ENCODE measurements around the gene CAMSAP1. TPM values are rescaled to one million over a fixed set of nuclear protein-coding genes. Genes with fewer than 3 reads are reported as not detected.

CAMSAP1 gene
- total and polyA plus RNA-seq, 3 donors from 2014 or later, result 44.1 to 102 (median 93.7) TPM

- H3K36me3 ChIP-seq (ENCODE audit: low read depth, missing control alignments), result no peaks in the 10 kb centered on the region
- intact Hi-C loops (cut with DNase I; ENCODE audit: low total_unique reads), result no loop called here
- no peaks in the 10 kb centered on the region for H3K27me3 ChIP-seq
- WGBS, 2 donors, result 80 to 83% methylated on average over 15 to 20 of the region's 20 CpGs
- H3K4me1 ChIP-seq, result no peaks in the 10 kb centered on the region
- H3K27ac ChIP-seq, result no peak overlapping the region
- no peak overlapping the region for H3K4me3 ChIP-seq
- TF ChIP-seq POLR2A (IDR thresholded peaks at IDR 0.05) (no peak), CTCF (IDR thresholded peaks at IDR 0.05) (no peak)
- no peak for DNase-seq
- H3K9me3 ChIP-seq, result no peaks in the 10 kb centered on the region
These were observed 146.0 kb downstream of the CAMSAP1 start for GRCh38 chr9:135761150-135761844.

- 76 to 91% methylated on average over 7 to 12 of the region's 12 CpGs for WGBS, 2 donors
- no peak overlapping the region for H3K27ac ChIP-seq
- TF ChIP-seq CTCF (IDR thresholded peaks at IDR 0.05) (no peak), POLR2A (IDR thresholded peaks at IDR 0.05) (no peak)
- no peaks in the 10 kb centered on the region for H3K27me3 ChIP-seq
- DNase-seq, result no peak
- H3K4me1 ChIP-seq, result no peaks in the 10 kb centered on the region
- no peaks in the 10 kb centered on the region for H3K9me3 ChIP-seq
- intact Hi-C loops (cut with DNase I; ENCODE audit: low total_unique reads), result no loop called here
- no peak overlapping the region for H3K4me3 ChIP-seq
- no peaks in the 10 kb centered on the region for H3K36me3 ChIP-seq (ENCODE audit: low read depth, missing control alignments)
These were observed 146.9 kb downstream of the CAMSAP1 start for GRCh38 chr9:135760465-135760864.

- H3K9me3 ChIP-seq, result no peaks in the 10 kb centered on the region
- no peak overlapping the region for H3K27ac ChIP-seq
- H3K4me1 ChIP-seq, result no peaks in the 10 kb centered on the region
- H3K27me3 ChIP-seq, result no peaks in the 10 kb centered on the region
- no peak overlapping the region for H3K4me3 ChIP-seq
- no peaks in the 10 kb centered on the region for H3K36me3 ChIP-seq (ENCODE audit: low read depth, missing control alignments)
- WGBS, 2 donors, result 92 to 94% methylated on average over 2 to 23 of the region's 24 CpGs
- no peak for DNase-seq
- TF ChIP-seq CTCF (IDR thresholded peaks at IDR 0.05), result no peak
- TF ChIP-seq POLR2A (IDR thresholded peaks at IDR 0.05), result no peak
- intact Hi-C loops (cut with DNase I; ENCODE audit: low total_unique reads), result no loop called here
These were observed 147.6 kb downstream of the CAMSAP1 start for GRCh38 chr9:135759676-135760300.

DNA sequence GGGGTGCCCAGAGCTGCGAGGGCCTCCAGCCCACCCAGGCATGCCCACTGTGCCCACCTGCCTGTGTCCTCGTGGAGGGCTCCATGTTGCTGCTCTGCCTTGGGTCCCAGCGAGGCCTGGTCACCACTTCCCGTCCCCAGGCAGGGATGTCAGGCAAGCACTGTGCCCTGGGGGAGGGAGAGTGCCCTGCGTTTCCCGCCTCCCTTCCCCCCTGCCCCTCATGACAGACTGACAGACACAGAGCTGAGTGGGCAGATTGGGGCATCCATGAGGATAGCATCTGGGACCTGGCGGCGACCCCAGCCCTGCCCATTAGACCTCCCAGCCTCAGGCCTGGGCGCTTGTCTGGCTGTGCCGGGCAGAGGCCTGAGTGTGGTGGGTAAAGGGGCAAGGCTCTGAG is 148.5 kb downstream of the CAMSAP1 start:
- DNase-seq, result no peak
- Histone ChIP-seq H3K36me3 (ENCODE audit: low read depth, missing control alignments) (no peaks in the 10 kb centered on the region), H3K27ac (no peak overlapping the region), H3K4me3 (no peak overlapping the region), H3K9me3 (no peaks in the 10 kb centered on the region), H3K27me3 (no peaks in the 10 kb centered on the region), H3K4me1 (peaks cover 1% of the 10 kb centered on the region)
- TF ChIP-seq CTCF (IDR thresholded peaks at IDR 0.05), result no peak
- TF ChIP-seq POLR2A (IDR thresholded peaks at IDR 0.05), result no peak
- intact Hi-C loops (cut with DNase I; ENCODE audit: low total_unique reads), result no loop called here
- 82 to 96% methylated on average over 6 to 10 of the region's 10 CpGs for WGBS, 2 donors

Other genes starting within 250 kb of the CAMSAP1 start
- under 1 TPM in 1 of 2 donors, not detected in 1; 0.68 TPM for gene LCN9, start 244.2 kb downstream of the CAMSAP1 start, total RNA-seq
- gene LCN9, start 244.2 kb downstream of the CAMSAP1 start, polyA plus RNA-seq (ENCODE audit: insufficient read depth, low read depth, low replicate concordance), result not detected
- 10 to 100 TPM; 18.4 to 32.7 TPM for gene SOHLH1, start 208.1 kb downstream of the CAMSAP1 start, total RNA-seq
- 18.7 TPM for gene SOHLH1, start 208.1 kb downstream of the CAMSAP1 start, polyA plus RNA-seq (ENCODE audit: insufficient read depth, low read depth, low replicate concordance)
- 1 to 10 TPM; 5.3 to 7.3 TPM for gene KCNT1, start 205.4 kb downstream of the CAMSAP1 start, total RNA-seq
- gene KCNT1, start 205.4 kb downstream of the CAMSAP1 start, polyA plus RNA-seq (ENCODE audit: insufficient read depth, low read depth, low replicate concordance), result 1.8 TPM
- 10 to 100 TPM; 82.2 to 99.5 TPM for gene UBAC1, start 53.8 kb upstream of the CAMSAP1 start, total RNA-seq
- gene UBAC1, start 53.8 kb upstream of the CAMSAP1 start, polyA plus RNA-seq (ENCODE audit: insufficient read depth, low read depth, low replicate concordance), result 92.5 TPM
- gene NACC2, start 187.7 kb upstream of the CAMSAP1 start, total RNA-seq, result 10 to 100 TPM; 49.5 to 49.7 TPM
- 29.3 TPM for gene NACC2, start 187.7 kb upstream of the CAMSAP1 start, polyA plus RNA-seq (ENCODE audit: insufficient read depth, low read depth, low replicate concordance)
- 10 to 100 TPM; 57.8 to 73.0 TPM for gene TMEM250, start 211.3 kb upstream of the CAMSAP1 start, total RNA-seq
- 29.4 TPM for gene TMEM250, start 211.3 kb upstream of the CAMSAP1 start, polyA plus RNA-seq (ENCODE audit: insufficient read depth, low read depth, low replicate concordance)